A549 (cell line): Measurements from ENCODE around the gene TIMP1.
"Not testable (repeated sequence)": the region's sequence is repeated elsewhere in the genome, so short reads cannot be mapped to it uniquely, and the experiment has no call there.

Source experiments
- CTCF ChIP-seq: fragments of >200 bp; sonication (Bioruptor Twin); formaldehyde crosslinking; IDR thresholded peaks from 3 replicates; pipeline ENCODE4 v1.5.1; 2016
- HMGXB4 ChIP-seq: fragments of 250-450 bp; sonication (Bioruptor Pico); IDR thresholded peaks from 2 replicates; pipeline ENCODE4 v1.5.0; 2021; ENCODE audit warnings: mild to moderate bottlenecking, moderate library complexity, borderline replicate concordance
- JUNB ChIP-seq: fragments of >200 bp; sonication (Bioruptor Twin); formaldehyde crosslinking; IDR thresholded peaks from 2 replicates; pipeline ENCODE4 v1.6.1; 2016
- MAX ChIP-seq: IDR thresholded peaks from 2 replicates; pipeline ENCODE4 v1.6.1; 2012
- MAZ ChIP-seq: fragments of 150-350 bp; IDR thresholded peaks from 2 replicates; pipeline ENCODE4 v1.6.1; 2014; ENCODE audit warnings: antibody characterized with exemption, low read depth, low read length, borderline replicate concordance
- POLR2A ChIP-seq: IDR thresholded peaks from 2 replicates; pipeline ENCODE4 v1.6.1; 2012; ENCODE audit warnings: mild to moderate bottlenecking, low read length

GRCh38 chrX:47603125-47603524, 20.9 kb downstream of the TIMP1 start:
- TF ChIP-seq POLR2A; MAZ; JUNB; CTCF; MAX; HMGXB4 (CRISPR knock-in tag): not testable (repeated sequence)
